Stimulated activated CD4-positive, alpha-beta T cell treated with anti-CD3 and anti-CD28 coated beads, Interleukin-15, amount 100 ng/mL, for 24 hours (primary cell): ENCODE data around the gene TGM2.

Experiments
- DNase-seq: peaks from one replicate; pipeline ENCODE4 v3.0.0-alpha.2; 2020

Gene TGM2

DNA sequence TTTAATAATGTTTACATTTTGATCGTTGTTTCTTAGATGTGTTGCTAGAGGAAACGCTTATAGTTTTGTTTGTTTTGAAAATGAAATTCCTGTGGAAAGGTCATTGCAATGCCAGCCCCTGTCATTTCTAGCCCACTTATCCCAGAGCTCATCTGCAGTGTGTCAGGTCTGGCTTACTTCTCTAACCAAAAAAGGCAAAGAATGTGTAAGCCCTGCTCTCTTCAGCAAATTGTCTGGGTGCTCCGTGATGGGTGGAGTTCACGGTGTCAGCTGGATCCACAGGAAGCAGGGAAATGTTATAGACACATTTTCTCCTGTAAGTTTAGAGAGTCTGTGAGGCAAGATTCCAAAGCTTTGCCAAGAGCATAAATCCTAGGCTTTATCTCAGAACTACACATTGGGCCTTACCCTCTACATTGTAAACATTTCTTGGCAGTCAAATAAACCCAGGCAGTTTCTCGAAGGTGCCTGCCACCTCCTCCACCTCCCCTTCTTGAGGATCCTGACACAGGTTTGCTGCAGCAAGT is 80.6 kb downstream of the TGM2 start:
- no peak for DNase-seq

DNA sequence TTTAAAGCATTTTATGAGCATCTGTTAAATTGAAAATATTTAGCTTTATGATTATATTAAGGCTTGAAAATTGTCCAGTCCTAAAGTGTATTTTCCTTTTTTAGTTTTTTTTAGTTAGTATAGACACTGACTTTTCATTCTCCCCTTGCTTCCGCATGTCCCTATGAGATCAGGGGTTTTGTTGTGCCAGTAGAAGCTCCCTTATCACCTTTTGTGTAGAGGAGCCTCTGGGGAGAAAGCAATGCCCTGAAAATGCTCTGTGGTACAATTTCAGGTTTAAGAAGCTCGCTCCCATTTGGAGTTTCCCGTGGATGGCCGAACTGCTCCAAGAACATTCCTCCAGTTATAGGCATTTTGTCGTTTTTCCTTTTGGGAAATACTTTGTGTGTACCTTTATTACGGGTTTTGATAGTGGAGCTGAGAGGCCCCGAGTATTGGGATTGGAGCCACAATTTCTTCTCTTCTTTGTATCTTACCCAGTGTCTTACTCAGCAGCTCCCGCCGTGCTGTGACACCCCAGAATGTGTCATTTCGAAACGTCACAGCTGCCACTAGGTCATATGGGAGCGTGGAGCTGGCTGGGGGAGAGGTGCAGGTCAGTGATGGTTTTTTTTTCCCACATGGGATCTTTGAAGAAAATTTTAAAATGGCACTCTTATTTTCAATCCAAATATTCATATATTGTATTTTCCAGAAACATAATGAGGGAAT is 81.6 kb downstream of the TGM2 start:
- no peak for DNase-seq

DNA sequence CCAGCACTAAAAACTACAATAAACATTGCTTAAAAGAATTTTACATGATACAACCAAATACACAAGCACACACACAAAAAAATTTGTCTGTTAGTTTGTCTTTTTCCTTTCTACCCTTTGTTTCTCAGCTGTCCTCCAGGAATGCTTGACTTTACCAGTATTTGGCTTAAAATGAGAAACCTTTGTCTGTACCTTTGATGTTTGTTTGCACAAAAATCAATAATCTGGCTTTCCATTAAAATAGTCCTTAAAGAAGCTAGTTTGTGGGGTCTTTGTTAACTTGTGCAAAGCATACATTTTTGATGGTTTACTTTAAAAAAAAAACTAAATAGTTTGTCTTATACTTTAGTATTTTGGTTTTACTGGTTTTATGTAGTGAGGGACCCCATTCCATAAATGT is 82.2 kb downstream of the TGM2 start:
- DNase-seq = no peak

- no peak for DNase-seq
These were observed 83.5 kb downstream of the TGM2 start for GRCh38 chr20:38081575-38081974.

GRCh38 chr20:38079353-38079752 is 85.7 kb downstream of the TGM2 start:
- no peak for DNase-seq

DNA sequence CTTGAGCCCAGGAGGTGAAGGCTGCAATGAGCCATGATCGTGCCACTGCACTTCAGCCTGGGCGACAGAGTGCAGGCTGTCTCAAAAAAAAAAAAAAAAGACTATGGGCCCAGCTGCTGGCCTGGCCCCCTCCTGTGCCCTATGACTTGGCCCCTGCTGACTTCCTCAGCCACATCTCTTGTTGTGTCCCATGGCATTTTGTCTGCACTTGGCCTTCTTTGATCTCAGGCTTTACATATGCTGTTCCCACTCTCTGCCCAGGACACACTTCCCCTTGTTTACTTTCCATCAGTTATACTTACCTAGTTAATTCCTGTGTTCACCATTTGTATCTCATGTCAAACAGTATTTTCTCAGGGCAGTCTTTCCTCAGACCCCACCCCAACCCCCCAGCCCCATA is 87.0 kb downstream of the TGM2 start:
- DNase-seq = no peak
